GM23338 (cell line): Measurements from ENCODE around the gene BCL2L13. TPM values are rescaled to one million over a fixed set of nuclear protein-coding genes. Genes with fewer than 3 reads are reported as not detected.
A peak's percentile ranks its signal among the peaks of the same experiment; 100 is the strongest.

Source experiments
- ATAC-seq: fragments of 200-7000 bp; cut with Tn5 transposase; 3 replicates; pipeline ENCODE4 v1.9.1; 2020
- DNase-seq: peaks from one replicate; pipeline ENCODE4 v3.0.0-alpha.2; 2015; ENCODE audit warnings: low spot score
- H2AFZ ChIP-seq: fragments of 200-600 bp; sonication (generic); 2 replicates; pipeline ENCODE4 v1.8.0; 2016; ENCODE audit warnings: antibody characterized with exemption, mild to moderate bottlenecking, moderate library complexity
- H3F3A ChIP-seq: fragments of 200-600 bp; sonication (generic); replicated peaks from 2 replicates; pipeline ENCODE4 v1.8.0; 2017; ENCODE audit warnings: antibody characterized with exemption, mixed run types, low read depth
- H3K27ac ChIP-seq: fragments of 200-600 bp; sonication (generic); 2 replicates; pipeline ENCODE4 v1.6.1; 2016; ENCODE audit warnings: low read depth
- H3K27me3 ChIP-seq: fragments of 200-600 bp; sonication (generic); 2 replicates; pipeline ENCODE4 v1.8.0; 2016; ENCODE audit warnings: mild to moderate bottlenecking, mixed run types, moderate library complexity; ENCODE audit not compliant: insufficient read depth
- H3K36me3 ChIP-seq: fragments of 200-600 bp; sonication (generic); 2 replicates; pipeline ENCODE4 v1.8.0; 2016; ENCODE audit warnings: mild to moderate bottlenecking; ENCODE audit not compliant: insufficient read depth
- H3K4me1 ChIP-seq: fragments of 200-600 bp; sonication (generic); 2 replicates; pipeline ENCODE4 v1.8.0; 2016; ENCODE audit warnings: mild to moderate bottlenecking, moderate library complexity; ENCODE audit not compliant: insufficient read depth
- H3K4me2 ChIP-seq: fragments of 200-600 bp; sonication (generic); 2 replicates; pipeline ENCODE4 v1.7.1; 2017; ENCODE audit warnings: mixed run types
- H3K4me3 ChIP-seq: fragments of 200-600 bp; sonication (generic); 2 replicates; pipeline ENCODE4 v1.6.1; 2016; ENCODE audit warnings: mixed run types
- H3K79me2 ChIP-seq: fragments of 200-600 bp; sonication (generic); replicated peaks from 2 replicates; pipeline ENCODE4 v1.8.0; 2017; ENCODE audit warnings: mild to moderate bottlenecking; ENCODE audit not compliant: insufficient read depth
- H3K9me2 ChIP-seq: fragments of 200-600 bp; sonication (generic); 2 replicates; pipeline ENCODE4 v1.8.0; 2017; ENCODE audit not compliant: insufficient read depth
- H4K20me1 ChIP-seq: fragments of 200-600 bp; sonication (generic); replicated peaks from 2 replicates; pipeline ENCODE4 v1.8.0; 2017; ENCODE audit warnings: mild to moderate bottlenecking; ENCODE audit not compliant: insufficient read depth
- H3K27ac Mint-ChIP-seq: 2 replicates; pipeline ENCODE4 v1.8.0; 2020; ENCODE audit warnings: inconsistent platforms, mild to moderate bottlenecking, moderate library complexity, mixed read lengths
- H3K27me3 Mint-ChIP-seq: 3 replicates; pipeline ENCODE4 v1.8.0; 2022; ENCODE audit warnings: low read depth, mild to moderate bottlenecking, moderate library complexity, mixed read lengths, inconsistent platforms; ENCODE audit not compliant: insufficient read depth, poor library complexity
- H3K36me3 Mint-ChIP-seq: 3 replicates; pipeline ENCODE4 v1.8.0; 2021; ENCODE audit warnings: low read depth, mild to moderate bottlenecking, inconsistent platforms, moderate library complexity, mixed read lengths
- H3K4me1 Mint-ChIP-seq: 3 replicates; pipeline ENCODE4 v1.8.0; 2020; ENCODE audit warnings: mild to moderate bottlenecking, inconsistent platforms, mixed read lengths
- H3K4me3 Mint-ChIP-seq: 3 replicates; pipeline ENCODE4 v1.8.0; 2021; ENCODE audit warnings: moderate library complexity, mild to moderate bottlenecking, inconsistent platforms, mixed read lengths
- H3K9me3 Mint-ChIP-seq: 3 replicates; pipeline ENCODE4 v1.8.0; 2020; ENCODE audit warnings: moderate library complexity, mild to moderate bottlenecking, inconsistent platforms, mixed read lengths
- EZH2 ChIP-seq: fragments of 200-600 bp; sonication (generic); IDR thresholded peaks from one replicate; pipeline ENCODE4 v1.8.0; 2017; ENCODE audit warnings: antibody characterized with exemption, mild to moderate bottlenecking, low read depth; ENCODE audit not compliant: unreplicated experiment
- EZH2phosphoT487 ChIP-seq: fragments of 200-600 bp; sonication (generic); IDR thresholded peaks from one replicate; pipeline ENCODE4 v1.8.1; 2018; ENCODE audit warnings: antibody characterized with exemption; ENCODE audit not compliant: unreplicated experiment
- NANOG ChIP-seq: IDR thresholded peaks from 2 replicates; pipeline ENCODE4 v1.6.1; 2016; ENCODE audit warnings: antibody characterized with exemption, borderline replicate concordance
- ZNF114 ChIP-seq: fragments of 250-450 bp; sonication (Bioruptor Pico); IDR thresholded peaks from 2 replicates; pipeline ENCODE4 v1.5.0; 2020; ENCODE audit warnings: mild to moderate bottlenecking, moderate library complexity
- ZNF331 ChIP-seq: fragments of 250-450 bp; sonication (Bioruptor Pico); IDR thresholded peaks from 2 replicates; pipeline ENCODE4 v1.5.0; 2020; ENCODE audit warnings: low read depth, mild to moderate bottlenecking, moderate library complexity
- polyA plus RNA-seq: library from polyadenylated mRNA; unstranded; fragments of >200 nt; fragmentation: Nextera tagmentation; extraction: Ambion mirVana; gene quantifications from 2 replicates; pipeline ENCODE4 v1.2.1, GENCODE V29; 2016
- total RNA-seq: library from RNA; depleted of rRNA; stranded (reverse); fragments of >200 nt; shearing (Covaris generic); gene quantifications from 2 replicates; pipeline ENCODE4 v1.2.3, GENCODE V29; 2014
- TF ChIP-seq, protein P1 (sequence below): fragments of 250-450 bp; sonication (Bioruptor Pico); IDR thresholded peaks from 2 replicates; pipeline ENCODE4 v1.5.0; 2020; ENCODE audit warnings: mild to moderate bottlenecking, moderate library complexity

Gene BCL2L13
- total and polyA plus RNA-seq, 2 experiments from 2014 or later: 22.4 to 32.3 TPM

DNA sequence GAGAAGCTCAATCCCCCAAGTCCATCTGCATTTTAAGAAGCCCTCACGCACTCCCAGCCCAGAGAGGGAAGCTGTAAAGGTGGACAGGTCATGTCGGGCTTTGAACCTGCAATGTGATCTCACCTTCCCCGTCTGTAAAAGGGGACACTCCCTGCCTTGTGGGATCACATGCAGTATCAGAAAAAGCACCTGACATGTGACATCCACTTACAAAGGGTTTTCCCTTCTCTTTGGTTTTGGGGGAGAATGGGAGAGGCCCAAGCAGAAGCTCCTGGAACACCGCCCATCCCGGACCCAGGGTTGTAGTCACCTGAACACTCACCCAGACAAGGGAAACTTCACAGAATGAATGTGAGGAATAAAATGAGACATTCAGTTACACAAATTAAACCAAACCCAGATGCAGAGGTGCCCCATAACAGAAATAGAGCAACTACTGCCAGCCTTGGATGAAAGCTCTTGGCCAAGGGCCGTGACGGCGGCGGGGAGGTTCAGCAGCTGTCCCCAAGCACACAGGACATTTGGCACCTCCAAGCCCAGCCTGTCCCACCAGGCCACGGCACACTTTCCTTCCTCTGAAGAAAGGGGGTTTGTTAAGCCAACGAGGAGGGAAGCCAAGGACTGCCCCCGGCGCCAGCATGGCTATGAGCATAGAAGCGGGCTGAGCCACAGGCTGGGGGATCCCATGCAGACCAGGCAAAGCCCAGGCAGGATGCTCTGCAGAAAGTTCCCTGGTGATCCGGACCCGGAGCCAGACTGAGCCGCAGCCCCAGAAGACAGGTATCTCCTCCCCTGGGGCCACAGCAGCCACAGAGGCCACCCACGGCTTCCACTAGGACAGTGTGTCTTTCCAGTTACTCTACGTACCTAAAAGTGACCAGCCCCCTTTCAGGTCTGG is 131.9 kb downstream of the BCL2L13 start (continued):
- TF ChIP-seq ZNF114 (CRISPR knock-in tag) (no peak), ZNF331 (no peak)
- TF ChIP-seq, protein P1, sequence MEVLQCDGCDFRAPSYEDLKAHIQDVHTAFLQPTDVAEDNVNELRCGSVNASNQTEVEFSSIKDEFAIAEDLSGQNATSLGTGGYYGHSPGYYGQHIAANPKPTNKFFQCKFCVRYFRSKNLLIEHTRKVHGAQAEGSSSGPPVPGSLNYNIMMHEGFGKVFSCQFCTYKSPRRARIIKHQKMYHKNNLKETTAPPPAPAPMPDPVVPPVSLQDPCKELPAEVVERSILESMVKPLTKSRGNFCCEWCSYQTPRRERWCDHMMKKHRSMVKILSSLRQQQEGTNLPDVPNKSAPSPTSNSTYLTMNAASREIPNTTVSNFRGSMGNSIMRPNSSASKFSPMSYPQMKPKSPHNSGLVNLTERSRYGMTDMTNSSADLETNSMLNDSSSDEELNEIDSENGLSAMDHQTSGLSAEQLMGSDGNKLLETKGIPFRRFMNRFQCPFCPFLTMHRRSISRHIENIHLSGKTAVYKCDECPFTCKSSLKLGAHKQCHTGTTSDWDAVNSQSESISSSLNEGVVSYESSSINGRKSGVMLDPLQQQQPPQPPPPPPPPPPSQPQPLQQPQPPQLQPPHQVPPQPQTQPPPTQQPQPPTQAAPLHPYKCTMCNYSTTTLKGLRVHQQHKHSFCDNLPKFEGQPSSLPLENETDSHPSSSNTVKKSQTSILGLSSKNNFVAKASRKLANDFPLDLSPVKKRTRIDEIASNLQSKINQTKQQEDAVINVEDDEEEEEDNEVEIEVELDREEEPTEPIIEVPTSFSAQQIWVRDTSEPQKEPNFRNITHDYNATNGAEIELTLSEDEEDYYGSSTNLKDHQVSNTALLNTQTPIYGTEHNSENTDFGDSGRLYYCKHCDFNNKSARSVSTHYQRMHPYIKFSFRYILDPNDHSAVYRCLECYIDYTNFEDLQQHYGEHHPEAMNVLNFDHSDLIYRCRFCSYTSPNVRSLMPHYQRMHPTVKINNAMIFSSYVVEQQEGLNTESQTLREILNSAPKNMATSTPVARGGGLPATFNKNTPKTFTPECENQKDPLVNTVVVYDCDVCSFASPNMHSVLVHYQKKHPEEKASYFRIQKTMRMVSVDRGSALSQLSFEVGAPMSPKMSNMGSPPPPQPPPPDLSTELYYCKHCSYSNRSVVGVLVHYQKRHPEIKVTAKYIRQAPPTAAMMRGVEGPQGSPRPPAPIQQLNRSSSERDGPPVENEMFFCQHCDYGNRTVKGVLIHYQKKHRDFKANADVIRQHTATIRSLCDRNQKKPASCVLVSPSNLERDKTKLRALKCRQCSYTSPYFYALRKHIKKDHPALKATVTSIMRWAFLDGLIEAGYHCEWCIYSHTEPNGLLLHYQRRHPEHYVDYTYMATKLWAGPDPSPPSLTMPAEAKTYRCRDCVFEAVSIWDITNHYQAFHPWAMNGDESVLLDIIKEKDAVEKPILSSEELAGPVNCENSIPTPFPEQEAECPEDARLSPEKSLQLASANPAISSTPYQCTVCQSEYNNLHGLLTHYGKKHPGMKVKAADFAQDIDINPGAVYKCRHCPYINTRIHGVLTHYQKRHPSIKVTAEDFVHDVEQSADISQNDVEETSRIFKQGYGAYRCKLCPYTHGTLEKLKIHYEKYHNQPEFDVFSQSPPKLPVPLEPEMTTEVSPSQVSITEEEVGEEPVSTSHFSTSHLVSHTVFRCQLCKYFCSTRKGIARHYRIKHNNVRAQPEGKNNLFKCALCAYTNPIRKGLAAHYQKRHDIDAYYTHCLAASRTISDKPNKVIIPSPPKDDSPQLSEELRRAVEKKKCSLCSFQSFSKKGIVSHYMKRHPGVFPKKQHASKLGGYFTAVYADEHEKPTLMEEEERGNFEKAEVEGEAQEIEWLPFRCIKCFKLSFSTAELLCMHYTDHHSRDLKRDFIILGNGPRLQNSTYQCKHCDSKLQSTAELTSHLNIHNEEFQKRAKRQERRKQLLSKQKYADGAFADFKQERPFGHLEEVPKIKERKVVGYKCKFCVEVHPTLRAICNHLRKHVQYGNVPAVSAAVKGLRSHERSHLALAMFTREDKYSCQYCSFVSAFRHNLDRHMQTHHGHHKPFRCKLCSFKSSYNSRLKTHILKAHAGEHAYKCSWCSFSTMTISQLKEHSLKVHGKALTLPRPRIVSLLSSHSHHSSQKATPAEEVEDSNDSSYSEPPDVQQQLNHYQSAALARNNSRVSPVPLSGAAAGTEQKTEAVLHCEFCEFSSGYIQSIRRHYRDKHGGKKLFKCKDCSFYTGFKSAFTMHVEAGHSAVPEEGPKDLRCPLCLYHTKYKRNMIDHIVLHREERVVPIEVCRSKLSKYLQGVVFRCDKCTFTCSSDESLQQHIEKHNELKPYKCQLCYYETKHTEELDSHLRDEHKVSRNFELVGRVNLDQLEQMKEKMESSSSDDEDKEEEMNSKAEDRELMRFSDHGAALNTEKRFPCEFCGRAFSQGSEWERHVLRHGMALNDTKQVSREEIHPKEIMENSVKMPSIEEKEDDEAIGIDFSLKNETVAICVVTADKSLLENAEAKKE: no peak

DNA sequence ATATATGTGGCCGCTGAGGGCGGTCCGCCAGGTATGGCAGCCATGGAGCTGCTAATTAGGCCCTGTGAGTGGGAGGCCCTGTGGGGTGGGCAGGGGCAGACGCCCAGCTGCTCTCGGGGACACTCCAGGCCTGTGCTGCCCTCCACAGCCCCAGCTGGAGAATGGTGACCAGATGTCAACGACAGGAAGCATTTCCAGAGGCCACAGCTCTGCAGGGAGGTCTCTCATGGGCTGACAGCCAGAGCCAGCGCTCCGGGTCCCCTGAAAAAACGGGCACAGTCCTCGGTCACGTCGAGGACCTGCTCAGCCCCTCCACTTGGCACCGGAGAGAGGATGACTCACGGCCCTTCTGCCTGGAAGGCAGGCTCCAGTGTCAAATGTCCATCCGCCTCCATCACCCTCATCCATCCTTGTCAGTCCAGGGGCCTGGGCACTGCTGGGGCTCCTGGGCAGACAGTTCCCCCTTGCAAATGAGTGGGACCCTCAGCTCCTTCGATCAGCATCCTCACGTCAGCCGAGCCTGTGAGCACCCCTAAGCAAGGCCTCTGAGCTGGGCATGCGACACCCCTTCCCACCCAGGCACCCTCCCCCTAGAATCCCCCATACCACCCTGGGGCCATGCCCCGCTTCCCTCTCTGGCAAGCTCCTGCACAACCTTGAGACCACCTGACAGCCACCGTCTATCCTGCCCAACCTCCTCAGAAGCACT is 133.8 kb downstream of the BCL2L13 start:
- H3F3A ChIP-seq: 0 out of 2 replicates have a peak, but pooled peaks cover 8% of the 10 kb centered on the region
- peaks cover 14% of the 10 kb centered on the region for H3K4me1 ChIP-seq
- peaks cover 12% of the 10 kb centered on the region for H3K27me3 Mint-ChIP-seq
- H3K27me3 ChIP-seq: 0 out of 2 replicates have a peak, but pooled peaks cover 3% of the 10 kb centered on the region
- H3K36me3 ChIP-seq: no peaks in the 10 kb centered on the region
- no peaks in the 10 kb centered on the region for H4K20me1 ChIP-seq
- H3K27ac Mint-ChIP-seq: 0 out of 2 replicates have a peak overlapping the region, but pooled peaks have one; percentile 52
- no peak for ATAC-seq
- H3K4me3 Mint-ChIP-seq: peak overlapping the region; percentile 86
- DNase-seq: no peak
- H3K4me1 Mint-ChIP-seq: peaks cover 22% of the 10 kb centered on the region
- no peaks in the 10 kb centered on the region; the same call in 1 of the 3 replicates for H3K9me3 Mint-ChIP-seq
- peak overlapping the region; percentile 65 for H3K4me3 ChIP-seq
- H2AFZ ChIP-seq: peak overlapping the region; percentile 72; the same call in 1 of the 2 replicates
- no peaks in the 10 kb centered on the region; the same call in 1 of the 3 replicates for H3K36me3 Mint-ChIP-seq
- H3K9me2 ChIP-seq: no peaks in the 10 kb centered on the region
- H3K27ac ChIP-seq: no peak overlapping the region
- peak overlapping the region; percentile 90 for H3K4me2 ChIP-seq
- H3K79me2 ChIP-seq: peaks cover 52% of the 10 kb centered on the region
- no peak for TF ChIP-seq EZH2phosphoT487
- TF ChIP-seq NANOG: no peak
- TF ChIP-seq ZNF114 (CRISPR knock-in tag): no peak
- no peak for TF ChIP-seq EZH2
- TF ChIP-seq, protein P1: no peak
- TF ChIP-seq ZNF331: no peak
